ENCODE data around the gene LARP4.
"Not testable (repeated sequence)": the region's sequence is repeated elsewhere in the genome, so short reads cannot be mapped to it uniquely, and the experiment has no call there.

LARP4 gene

DNA sequence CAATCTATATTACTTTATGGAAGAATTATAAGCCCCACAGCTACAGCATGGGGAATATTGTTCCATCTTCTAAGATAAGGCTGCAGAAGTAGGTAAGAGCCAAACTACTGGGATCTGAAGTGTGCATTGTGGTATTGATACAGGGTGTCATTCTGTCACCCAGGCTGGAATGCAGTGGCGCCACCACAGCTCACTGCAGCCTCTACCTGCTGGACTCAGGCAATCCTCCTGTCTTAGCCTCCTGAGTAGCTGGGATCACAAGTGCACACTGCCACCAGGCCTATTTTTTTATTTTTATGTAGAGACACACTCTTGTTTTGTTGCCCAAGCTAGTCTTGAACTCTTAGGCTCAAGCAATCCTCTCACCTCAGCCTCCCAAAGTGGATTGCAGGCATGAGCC lies 82.8 kb downstream of the LARP4 start:
- DNase-seq: no peak

- no peak for DNase-seq
Measured at GRCh38 chr12:50488801-50489200, 88.1 kb downstream of the LARP4 start.

DNA sequence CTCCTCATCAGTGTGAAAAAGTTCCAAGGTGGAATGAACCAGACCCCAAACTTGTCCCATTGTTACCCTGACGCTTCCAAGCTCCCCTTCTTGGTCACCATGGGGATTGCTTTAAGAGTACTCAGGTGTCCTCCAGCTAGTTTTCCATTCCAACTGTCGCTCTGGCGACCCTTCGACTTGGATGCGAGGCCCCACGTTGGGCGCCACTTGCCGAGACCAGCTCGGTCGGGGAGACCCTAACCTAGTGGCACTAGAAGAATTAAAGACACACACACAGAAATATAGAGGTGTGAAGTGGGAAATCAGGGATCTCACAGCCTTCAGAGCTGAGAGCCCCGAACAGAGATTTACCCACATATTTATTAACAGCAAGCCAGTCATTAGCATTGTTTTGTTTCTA lies 97.4 kb downstream of the LARP4 start:
- DNase-seq: not testable (repeated sequence)

- DNase-seq: peak; percentile 69
Measured at GRCh38 chr12:50504798-50505674, 104.4 kb downstream of the LARP4 start, which contains the start of gene DIP2B. Gene DIP2B (plus strand): TSS chr12:50504985. CDS start chr12:50505141, 156 bp downstream.

DNA sequence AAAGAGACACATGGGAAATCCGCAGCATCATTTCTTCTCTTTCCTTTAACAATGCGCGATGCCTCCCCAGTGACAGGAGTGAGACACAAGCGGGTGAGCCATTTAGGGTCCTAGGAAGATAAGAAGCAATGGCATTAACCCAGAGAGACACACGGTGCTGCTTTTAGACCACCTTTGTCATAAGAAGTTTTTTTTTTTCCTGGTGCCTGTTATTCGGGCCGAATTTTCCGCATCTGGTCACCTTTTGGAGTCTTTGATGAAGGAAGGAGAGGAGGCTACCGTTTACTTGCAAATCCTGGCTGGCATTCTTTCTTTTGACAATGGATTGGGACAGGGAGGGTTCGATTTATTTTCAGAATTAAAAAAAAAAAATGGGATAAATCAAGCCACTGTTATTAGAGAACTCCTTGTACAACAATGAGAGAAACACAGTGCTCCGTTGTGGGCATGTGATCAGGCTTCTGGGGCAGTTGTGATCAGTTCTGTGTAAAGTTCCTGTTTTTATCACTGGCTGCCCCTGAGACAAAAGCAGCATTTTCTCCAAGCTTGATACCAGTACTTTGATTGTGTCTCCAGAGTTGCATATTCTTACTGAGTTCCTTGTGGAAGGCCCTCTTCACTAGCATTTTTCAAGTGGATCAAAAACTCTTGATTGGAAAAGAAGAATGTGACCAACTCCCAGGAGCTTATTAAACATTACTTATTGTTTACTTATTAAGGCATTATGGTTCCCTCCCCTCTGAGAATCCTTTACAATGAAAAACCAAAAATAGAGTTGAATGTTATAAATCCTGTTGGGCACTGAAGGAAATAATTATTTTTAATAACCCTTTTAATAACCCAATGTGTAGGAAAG lies 105.2 kb downstream of the LARP4 start:
- DNase-seq: no peak

DNA sequence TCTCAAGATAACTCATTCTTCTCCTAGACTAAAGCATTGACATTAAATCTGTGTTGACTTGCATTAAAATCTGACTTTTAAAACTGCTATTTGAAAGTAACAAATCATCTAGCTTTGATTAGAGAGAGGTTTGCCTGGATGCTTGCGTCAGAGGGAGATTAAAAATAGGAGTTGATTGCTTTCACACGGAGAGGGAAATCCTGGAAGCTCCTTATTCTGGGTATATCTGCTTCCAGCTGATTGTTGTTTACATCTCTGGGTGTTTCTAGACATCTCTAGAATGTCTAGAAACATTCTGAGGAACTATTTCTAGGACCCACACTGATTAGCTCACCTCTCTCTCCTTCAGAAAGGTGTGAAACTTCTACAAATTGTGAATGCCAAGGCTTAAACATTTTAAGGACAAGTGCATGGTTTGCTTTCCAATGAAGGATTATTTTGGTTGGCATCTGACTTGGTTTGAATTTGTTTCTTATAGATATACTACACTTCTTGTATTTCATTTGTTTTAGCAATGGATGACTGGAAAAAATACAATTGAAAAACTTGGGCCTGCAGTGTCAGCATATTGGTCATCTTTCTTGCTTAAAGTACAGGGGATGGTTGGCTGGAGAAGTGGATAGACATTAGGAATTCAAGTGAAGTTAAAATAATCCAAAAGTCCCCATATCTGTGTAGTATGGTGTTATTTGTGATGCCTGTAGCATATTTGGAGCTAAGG lies 106.2 kb downstream of the LARP4 start:
- DNase-seq: no peak

DNA sequence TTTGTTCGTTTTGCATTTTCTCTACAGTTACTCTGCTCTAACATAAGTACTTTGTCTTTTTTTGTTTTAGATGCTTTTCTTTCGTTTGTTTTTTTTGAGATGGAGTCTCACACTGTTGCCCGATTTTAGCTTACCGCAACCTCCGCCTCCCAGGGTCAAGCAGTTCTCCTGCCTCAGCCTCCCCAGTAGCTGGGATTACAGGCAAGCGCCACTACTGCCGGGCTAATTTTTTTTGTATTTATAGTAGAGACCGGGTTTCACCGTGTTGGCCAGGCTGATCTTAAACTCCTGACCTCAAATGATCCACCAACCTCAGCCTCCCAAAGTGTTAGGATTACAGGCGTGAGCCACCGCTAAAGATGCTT lies 106.8 kb downstream of the LARP4 start:
- no peak for DNase-seq

DNA sequence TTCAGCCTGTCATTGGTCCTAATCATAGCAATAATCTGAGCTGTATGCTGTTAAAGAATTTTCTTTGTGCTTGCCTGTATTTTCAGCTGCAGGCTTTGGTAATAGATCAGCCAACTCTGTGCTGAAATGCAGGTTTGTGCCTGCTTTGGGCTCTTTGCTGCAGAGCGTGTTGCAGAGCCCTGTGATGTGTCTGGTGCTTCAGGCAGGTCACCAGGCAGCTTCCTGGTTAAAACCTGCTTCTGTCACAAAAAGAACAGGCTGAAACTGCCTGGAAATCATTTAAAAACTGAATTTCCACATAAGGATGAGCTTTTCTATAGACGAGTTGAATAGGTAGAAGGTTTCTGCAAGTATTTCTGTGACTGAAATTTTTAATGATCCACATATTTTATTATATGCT lies 107.2 kb downstream of the LARP4 start:
- no peak for DNase-seq

DNA sequence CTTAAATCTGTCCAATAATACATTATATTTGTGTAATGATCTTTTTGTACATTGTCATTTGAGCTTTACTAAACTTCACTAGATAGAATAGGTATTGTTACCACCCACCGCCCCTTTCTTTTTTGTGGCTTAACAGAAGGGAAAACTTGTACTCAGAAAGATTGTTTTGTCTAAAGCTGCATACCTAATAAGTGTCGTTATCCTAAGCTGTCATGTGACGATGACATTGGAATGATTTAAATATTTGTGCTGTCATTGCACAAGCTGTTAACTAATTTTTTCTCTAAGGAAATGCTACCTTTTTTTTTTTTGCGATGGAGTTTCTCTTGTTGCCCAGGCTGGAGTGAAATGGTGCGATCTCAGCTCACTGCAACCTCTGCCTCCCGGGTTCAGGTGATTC lies 107.7 kb downstream of the LARP4 start:
- no peak for DNase-seq

DNA sequence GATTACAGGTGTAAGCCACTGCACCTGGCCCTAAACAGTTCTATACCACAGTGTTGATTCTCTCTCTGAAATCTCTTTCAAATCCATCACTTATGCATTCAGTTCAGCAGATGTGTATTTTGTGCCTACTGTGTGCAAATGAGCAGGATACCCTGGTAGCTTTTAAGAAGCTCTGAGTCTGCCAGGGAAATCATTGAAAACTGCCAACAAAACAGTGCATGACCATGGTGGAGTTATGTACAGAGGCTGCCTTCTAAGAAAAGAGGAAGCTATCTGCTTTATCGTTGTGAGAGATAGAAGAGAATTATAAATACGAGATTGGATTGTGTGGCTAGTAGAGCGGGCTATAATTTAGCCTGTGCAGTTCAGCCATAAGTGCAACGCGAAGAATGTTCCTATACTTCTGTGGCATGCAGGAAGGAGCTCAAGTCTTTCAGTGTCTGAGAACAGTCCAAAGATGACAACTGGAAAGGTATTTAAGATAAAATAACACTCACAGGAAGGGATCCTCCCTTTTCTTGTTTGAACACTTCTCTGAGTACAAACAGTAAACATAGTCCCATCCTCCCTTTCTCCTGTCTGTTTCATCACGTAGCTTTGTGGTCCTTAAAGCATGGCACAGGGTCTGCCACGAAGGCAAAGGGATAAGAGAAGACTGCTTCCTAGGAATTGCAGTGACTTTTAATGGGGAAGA lies 108.4 kb downstream of the LARP4 start:
- no peak for DNase-seq

- no peak for DNase-seq
Measured at GRCh38 chr12:50514526-50515276, 114.0 kb downstream of the LARP4 start.

DNA sequence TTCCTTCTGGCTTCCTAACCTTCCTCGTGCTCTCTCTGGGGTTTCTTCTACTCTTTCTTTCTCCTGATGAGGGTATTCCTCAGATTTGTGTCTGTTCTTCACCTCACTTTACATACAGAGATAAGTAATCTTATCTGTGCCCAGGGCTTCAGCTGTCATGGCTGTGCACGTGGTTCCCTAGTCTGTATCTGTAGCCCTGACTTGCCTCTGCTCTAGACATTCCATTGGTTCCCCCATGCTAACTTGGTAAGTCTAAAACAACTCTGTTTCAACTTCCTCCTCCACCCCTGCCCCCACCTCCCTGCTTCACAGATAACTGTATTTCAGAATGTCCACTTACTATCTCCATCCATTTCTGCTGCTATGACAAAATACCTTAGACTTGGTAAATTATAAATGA lies 114.9 kb downstream of the LARP4 start:
- no peak for DNase-seq

DNA sequence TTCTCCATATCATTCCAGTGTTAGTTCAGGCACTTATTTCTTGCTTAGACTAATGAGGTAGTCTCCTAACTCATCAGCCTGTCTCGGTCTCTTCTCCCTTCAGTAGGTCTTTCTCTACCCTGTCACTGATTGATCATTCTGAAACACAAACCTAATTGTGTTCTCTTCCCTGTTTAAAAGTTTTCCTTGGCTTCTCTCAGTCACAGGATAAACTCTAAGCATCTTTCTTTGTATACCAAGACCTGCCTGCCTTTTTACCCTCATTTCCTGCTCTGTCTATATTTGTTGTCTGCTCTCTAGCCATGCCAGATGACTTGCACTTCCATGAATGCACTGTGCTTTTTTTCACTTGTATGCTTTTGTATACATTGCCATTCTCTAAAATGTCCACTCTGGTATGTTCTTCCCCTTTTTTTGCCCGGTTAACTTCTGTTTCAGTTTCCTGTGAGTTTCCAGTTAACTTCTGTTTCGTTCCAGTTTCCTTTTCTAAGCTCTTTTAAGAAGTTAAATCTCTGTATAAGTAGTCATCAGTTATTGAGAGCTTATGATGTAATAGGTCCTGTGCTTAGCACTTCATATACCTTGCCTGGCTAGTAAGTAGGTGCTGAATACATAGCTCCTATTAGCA lies 116.8 kb downstream of the LARP4 start:
- DNase-seq: no peak

GRCh38 chr12:50518090-50518489 lies 117.4 kb downstream of the LARP4 start:
- DNase-seq: no peak

GRCh38 chr12:50519353-50519752 lies 118.7 kb downstream of the LARP4 start:
- DNase-seq: no peak

DNA sequence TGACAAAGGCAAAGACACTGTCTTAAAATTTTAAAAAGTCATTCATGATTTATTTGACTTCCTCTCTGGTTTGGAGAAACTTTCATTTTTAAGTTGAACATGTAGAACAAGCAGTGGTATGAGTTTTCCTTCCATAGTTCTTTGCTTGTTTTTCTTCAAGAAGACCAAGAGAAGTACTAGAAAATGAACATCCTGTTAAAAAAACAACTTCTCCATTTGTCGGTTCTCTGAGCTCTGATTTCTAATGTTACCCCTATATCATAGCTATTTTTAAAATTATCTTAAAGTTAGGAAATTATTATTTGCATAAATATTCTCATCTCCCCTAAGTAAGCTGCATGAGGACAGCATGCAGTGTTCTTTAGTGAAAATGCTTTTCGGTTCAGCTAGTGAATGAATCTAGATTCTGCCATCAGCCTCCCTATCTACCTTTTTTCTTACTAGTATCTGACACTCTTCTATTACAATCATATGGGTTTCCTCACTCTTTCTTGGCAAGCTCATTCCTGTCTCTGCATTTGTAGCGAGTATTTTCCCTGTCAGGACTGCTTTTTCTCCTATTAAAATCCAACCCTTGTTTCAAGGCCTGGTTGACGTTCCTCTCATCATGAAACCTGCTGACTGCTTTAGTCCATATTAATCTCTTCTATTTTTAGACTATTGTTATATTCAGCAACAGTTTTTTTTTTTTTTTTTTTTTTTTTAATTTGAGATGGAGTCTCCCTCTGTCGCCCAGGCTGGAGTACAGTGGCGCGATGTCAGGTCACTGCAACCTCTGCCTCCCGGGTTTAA lies 119.9 kb downstream of the LARP4 start:
- DNase-seq: no peak

- DNase-seq: not testable (repeated sequence)
Measured at GRCh38 chr12:50521781-50522180, 121.1 kb downstream of the LARP4 start.

- no peak for DNase-seq
Measured at GRCh38 chr12:50523772-50524171, 123.1 kb downstream of the LARP4 start.

DNA sequence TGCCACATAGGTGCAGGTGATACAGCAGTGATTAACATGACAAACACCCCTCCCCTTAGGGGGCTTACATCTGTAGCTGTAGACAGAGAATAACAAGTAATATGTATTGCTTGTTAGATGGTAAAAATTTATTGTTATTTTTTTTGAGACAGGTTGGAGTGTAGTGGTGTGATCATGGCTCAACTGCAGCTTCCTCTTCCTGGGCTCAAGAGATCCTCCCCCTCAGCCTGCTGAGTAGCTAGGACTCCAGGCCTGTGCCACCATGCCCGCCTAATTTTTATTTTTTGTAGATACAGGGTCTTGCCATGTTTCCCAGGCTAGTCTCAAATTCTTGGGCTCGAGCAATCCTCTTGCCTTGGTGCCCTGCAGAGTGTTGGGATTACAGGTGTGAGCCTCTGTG lies 123.9 kb downstream of the LARP4 start:
- no peak for DNase-seq

GRCh38 chr12:50525422-50525821 lies 124.7 kb downstream of the LARP4 start:
- DNase-seq: no peak

- no peak for DNase-seq
Measured at GRCh38 chr12:50527359-50527726, 126.7 kb downstream of the LARP4 start.
